HepG2 (cell line): ENCODE results near the gene KMT2E. TPM values are rescaled to one million over a fixed set of nuclear protein-coding genes. Genes with fewer than 3 reads are reported as not detected.
A peak's percentile ranks its signal among the peaks of the same experiment; 100 is the strongest.

Experiments used
- ATAC-seq: fragments of 200-7000 bp; cut with Tn5 transposase; 3 replicates; pipeline ENCODE4 v1.9.1; 2020; ENCODE audit warnings: mild to moderate bottlenecking, moderate library complexity
- BruUV-seq: library from RNA; stranded (reverse); fragments of 400-500 nt; replicated peaks from 2 replicates; lab custom pipeline; 2021; lab: Mats Ljungman, UMichigan
- CTCF ChIA-PET: fragments of 300-600 bp; formaldehyde crosslinking; extraction: SDS; loops from one replicate; lab custom pipeline; 2021; ENCODE audit warnings: low total read pairs, inconsistent platforms, low intra/inter-chr PET ratio; lab: Yijun Ruan, JAX
- POLR2A ChIA-PET: fragments of 350-600 bp; sonication (Branson Sonifier 250); formaldehyde crosslinking; loops from one replicate; lab custom pipeline; 2020; ENCODE audit warnings: antibody characterized with exemption, inconsistent platforms; lab: Yijun Ruan, JAX
- DNase-seq: peaks from one replicate; pipeline ENCODE4 v3.0.0-alpha.2; 2015; ENCODE audit warnings: low spot score
- FAIRE-seq: peaks from 3 replicates; lab custom pipeline; 2011; peaks lifted over from hg19 to GRCh38; lab: Jason Lieb, UNC
- H2AFZ ChIP-seq: one replicate; pipeline ENCODE4 v1.6.1; 2011; ENCODE audit warnings: low read length, inconsistent platforms
- H3K27ac ChIP-seq: fragments of 300-600 bp; 3 replicates; pipeline ENCODE4 v1.8.0; 2011; ENCODE audit warnings: mixed run types, mild to moderate bottlenecking, mixed read lengths, low read length, inconsistent platforms; ENCODE audit not compliant: insufficient read depth; ENCODE audit errors: extremely low read length
- H3K27me3 ChIP-seq, 2 experiments: fragments of 200-600 bp in 1 of 2; 2 replicates in 1 of 2; 3 replicates in 1 of 2; pipeline versions ENCODE4 v1.6.0 to v1.8.0; 2011; ENCODE audit warnings: low read length in 2 of 2, mild to moderate bottlenecking in 2 of 2, moderate library complexity in 2 of 2, inconsistent platforms in 1 of 2; ENCODE audit not compliant: insufficient read depth in 2 of 2, control insufficient read depth in 1 of 2
- H3K36me3 ChIP-seq, 2 experiments: fragments of 200-600 bp in 1 of 2; replicated peaks in 1 of 2; 2 replicates in 1 of 2; 3 replicates in 1 of 2; pipeline versions ENCODE4 v1.5.1 to v1.8.0; 2011; ENCODE audit warnings: low read length in 2 of 2, inconsistent platforms in 1 of 2; ENCODE audit not compliant: insufficient read depth in 2 of 2, control insufficient read depth in 1 of 2
- H3K4me1 ChIP-seq: 2 replicates; pipeline ENCODE4 v1.5.1; 2012; ENCODE audit warnings: low read length, inconsistent platforms; ENCODE audit not compliant: insufficient read depth
- H3K4me2 ChIP-seq: 2 replicates; pipeline ENCODE4 v1.6.0; 2011; ENCODE audit warnings: low read depth, low read length, inconsistent platforms
- H3K4me3 ChIP-seq, 3 experiments: fragments of 200-600 bp in 1 of 3; sonication (generic), shearing (Covaris generic) in 1 of 3; replicated peaks in 1 of 3; 2 replicates each; pipeline ENCODE4 v1.5.1; 2011 to 2016; ENCODE audit warnings: low read length in 3 of 3, inconsistent platforms in 2 of 3, low read depth in 2 of 3, mild to moderate bottlenecking in 2 of 3, control low read depth in 1 of 3, mixed read lengths in 1 of 3; ENCODE audit not compliant: insufficient read depth in 1 of 3
- H3K79me2 ChIP-seq: one replicate; pipeline ENCODE4 v1.6.1; 2011; ENCODE audit warnings: low read length, inconsistent platforms; ENCODE audit not compliant: insufficient read depth
- H3K9ac ChIP-seq: 2 replicates; pipeline ENCODE4 v1.6.0; 2011; ENCODE audit warnings: mild to moderate bottlenecking, low read depth, low read length, inconsistent platforms; ENCODE audit not compliant: insufficient read depth
- H3K9me3 ChIP-seq: 2 replicates; pipeline ENCODE4 v1.5.1; 2012; ENCODE audit warnings: mild to moderate bottlenecking, low read length
- H4K20me1 ChIP-seq: 2 replicates; pipeline ENCODE4 v1.6.0; 2011; ENCODE audit warnings: inconsistent platforms, mild to moderate bottlenecking, low read length, moderate library complexity; ENCODE audit not compliant: insufficient read depth
- AGO2 ChIP-seq: fragments of 200-400 bp; formaldehyde crosslinking; optimal IDR thresholded peaks from 2 replicates; pipeline ENCODE3; 2017; ENCODE audit warnings: mild to moderate bottlenecking, low read depth, low read length, moderate library complexity
- ATF5 ChIP-seq: sonication (generic); formaldehyde crosslinking; IDR thresholded peaks from 2 replicates; pipeline ENCODE4 v1.4.0; 2020; ENCODE audit warnings: mild to moderate bottlenecking, low read depth, missing genetic modification reagents
- GTF2F1 ChIP-seq: fragments of 150-350 bp; IDR thresholded peaks from 2 replicates; pipeline ENCODE4 v1.6.1; 2014; ENCODE audit warnings: low read length
- NRL ChIP-seq: sonication (generic); formaldehyde crosslinking; IDR thresholded peaks from 2 replicates; pipeline ENCODE4 v1.5.0; 2020; ENCODE audit warnings: missing genetic modification reagents, mild to moderate bottlenecking, moderate library complexity, borderline replicate concordance
- POLR2AphosphoS5 ChIP-seq: IDR thresholded peaks from 2 replicates; pipeline ENCODE4 v1.6.1; 2012; ENCODE audit warnings: low read depth, low read length
- PRDM10 ChIP-seq: sonication (generic); formaldehyde crosslinking; IDR thresholded peaks from 2 replicates; pipeline ENCODE4 v1.4.0; 2020; ENCODE audit warnings: low read depth, missing genetic modification reagents
- RBFOX2 ChIP-seq: fragments of 200-400 bp; formaldehyde crosslinking; IDR thresholded peaks from 2 replicates; pipeline ENCODE4 v1.6.1; 2017; ENCODE audit warnings: low read depth, mild to moderate bottlenecking, low read length
- ZNF674 ChIP-seq: sonication (generic); formaldehyde crosslinking; IDR thresholded peaks from 2 replicates; pipeline ENCODE4 v1.5.0; 2020; ENCODE audit warnings: low read depth, mild to moderate bottlenecking, missing genetic modification reagents
- ZSCAN29 ChIP-seq: sonication (generic); formaldehyde crosslinking; conservative IDR thresholded peaks from 2 replicates; pipeline ENCODE4 v1.4.0; 2020; ENCODE audit warnings: mild to moderate bottlenecking, missing genetic modification reagents
- WGBS: methylation state at CpG from one replicate; pipeline ENCODE4 v1.1.6; 2017; ENCODE audit warnings: low lambda C conversion rate; 5-methylcytosine and 5-hydroxymethylcytosine counted together
- in situ Hi-C: cut with HindIII; loops from 2 replicates; pipeline ENCODE4 v1.10.0; 2017; ENCODE audit warnings: low pct_unique_long_range_greater_than_20kb; ENCODE audit not compliant: extremely low pct_ligation_motif_present
- intact Hi-C: fragments of 100-400 bp; cut with micrococcal nuclease; formaldehyde crosslinking; loops from one replicate; pipeline ENCODE4 v1.10.0; 2022; ENCODE audit not compliant: unreplicated experiment
- polyA plus RNA-seq, 8 experiments: library from polyadenylated mRNA; depleted of rRNA in 3 of 8; stranded (reverse) in 7 of 8; unstranded in 1 of 8; fragments of >200 nt; fragmentation: Illumina TruSeq in 4 of 8; extraction: Trizol in 4 of 8; gene quantifications; 2 replicates each; pipeline versions ENCODE4 v1.2.1 to v1.2.3, GENCODE V29; 2011 to 2016; ENCODE audit warnings: low read depth in 4 of 8, missing spikeins in 1 of 8, mixed read lengths in 1 of 8; ENCODE audit not compliant: insufficient read depth in 1 of 8
- total RNA-seq, 5 experiments: library from RNA; depleted of rRNA; stranded (reverse); fragments of >200 nt; fragmentation: Illumina TruSeq; extraction: Trizol; gene quantifications; 2 replicates each; pipeline ENCODE4 v1.2.3, GENCODE V29; 2016; ENCODE audit warnings: low read depth in 1 of 5
- TF ChIP-seq, protein P1 (sequence below): sonication (generic); formaldehyde crosslinking; IDR thresholded peaks from 2 replicates; pipeline ENCODE4 v1.4.0; 2020; ENCODE audit warnings: missing genetic modification reagents, mild to moderate bottlenecking, borderline replicate concordance
- TF ChIP-seq, protein P2 (sequence below): sonication (generic); formaldehyde crosslinking; IDR thresholded peaks from 2 replicates; pipeline ENCODE4 v1.5.1; 2020; ENCODE audit warnings: missing genetic modification reagents, mild to moderate bottlenecking, borderline replicate concordance

Gene KMT2E
- total and polyA plus RNA-seq, 2 of the 13 experiments (the other 11 are each of a cell fraction or from before 2014, with no cell fraction given), result 6.3 to 24.4 TPM

- DNase-seq (no peak), ATAC-seq (peak; percentile 55), FAIRE-seq (no peak)
- intact Hi-C loops (no loop called here), in situ Hi-C loops (no loop called here)
- WGBS, result 81% methylated on average over 5 of the region's 5 CpGs
- H3K36me3 ChIP-seq, result peaks cover 2 to 21% of the 10 kb centered on the region in 2 experiments; a peak in 3 of 5 replicates
- peaks cover 95% of the 10 kb centered on the region for H3K79me2 ChIP-seq
- H3K9me3 ChIP-seq, result no peaks in the 10 kb centered on the region
- ChIA-PET POLR2A (interaction anchor here (1.0 to 1.4 kb wide), 2 partner anchors 16 kb away, joined by 3 read pairs; no protein-coding TSS in a partner anchor), CTCF (no interaction called here)
- H3K4me2 ChIP-seq, result no peak overlapping the region
- peaks cover 97% of the 10 kb centered on the region for H4K20me1 ChIP-seq
- no peak overlapping the region for H3K4me3 ChIP-seq
- H3K4me1 ChIP-seq, result peaks cover 82% of the 10 kb centered on the region
- H2AFZ ChIP-seq, result no peak overlapping the region
- no peak overlapping the region for H3K9ac ChIP-seq
- no TSS peak for BruUV-seq
- no peak overlapping the region for H3K27ac ChIP-seq
- no peaks in the 10 kb centered on the region for H3K27me3 ChIP-seq
- TF ChIP-seq GTF2F1, result no peak
- 0 out of 2 replicates have a peak, but pooled peaks have one; percentile 20 for TF ChIP-seq POLR2AphosphoS5
- TF ChIP-seq AGO2, result peak; percentile 31
- TF ChIP-seq, protein P1, sequence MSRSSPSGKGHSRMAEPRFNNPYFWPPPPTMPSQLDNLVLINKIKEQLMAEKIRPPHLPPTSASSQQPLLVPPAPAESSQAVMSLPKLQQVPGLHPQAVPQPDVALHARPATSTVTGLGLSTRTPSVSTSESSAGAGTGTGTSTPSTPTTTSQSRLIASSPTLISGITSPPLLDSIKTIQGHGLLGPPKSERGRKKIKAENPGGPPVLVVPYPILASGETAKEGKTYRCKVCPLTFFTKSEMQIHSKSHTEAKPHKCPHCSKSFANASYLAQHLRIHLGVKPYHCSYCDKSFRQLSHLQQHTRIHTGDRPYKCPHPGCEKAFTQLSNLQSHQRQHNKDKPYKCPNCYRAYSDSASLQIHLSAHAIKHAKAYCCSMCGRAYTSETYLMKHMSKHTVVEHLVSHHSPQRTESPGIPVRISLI (CRISPR knock-in tag), result peak; percentile 74; the same call in 1 of the 2 replicates
- no peak for TF ChIP-seq ZSCAN29 (CRISPR knock-in tag)
- TF ChIP-seq ZNF674 (CRISPR knock-in tag), result no peak
- TF ChIP-seq NRL (CRISPR knock-in tag), result no peak
- TF ChIP-seq, protein P2, sequence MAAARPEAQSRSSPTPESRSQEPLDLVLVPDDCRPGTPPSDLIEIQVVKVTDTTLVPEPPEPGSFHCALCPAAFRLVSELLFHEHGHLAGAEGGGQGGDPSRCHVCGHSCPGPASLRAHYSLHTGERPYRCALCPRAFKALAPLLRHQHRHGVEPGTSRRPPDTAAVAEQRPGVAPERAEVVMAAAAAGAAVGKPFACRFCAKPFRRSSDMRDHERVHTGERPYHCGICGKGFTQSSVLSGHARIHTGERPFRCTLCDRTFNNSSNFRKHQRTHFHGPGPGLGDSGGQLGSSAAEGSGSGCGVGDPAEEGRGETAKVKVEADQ (CRISPR knock-in tag), result no peak
- peak; percentile 40 for TF ChIP-seq RBFOX2
- no peak for TF ChIP-seq PRDM10 (CRISPR knock-in tag)
- no peak for TF ChIP-seq ATF5 (CRISPR knock-in tag)
These were observed 7.5 kb upstream of the KMT2E start for GRCh38 chr7:105006367-105007136.
